ENCODE data around the gene PPP1R14D. TPM values are rescaled to one million over a fixed set of nuclear protein-coding genes. Genes with fewer than 3 reads are reported as not detected.

The PPP1R14D gene
- total RNA-seq, 1 experiment from 2014 or later, result not detected

- peaks cover 2% of the 10 kb centered on the region; the same call in 1 of the 2 replicates for H3K4me1 ChIP-seq (ENCODE audit: insufficient read depth, low read length)
- Mint-ChIP-seq H3K27me3 (ENCODE audit: low read depth) (no peaks in the 10 kb centered on the region; the same call in 1 of the 2 replicates), H3K36me3 (ENCODE audit: insufficient read depth in 1 of 3, low read depth in 3 of 3) (peaks cover 0 to 2% (median 0%) of the 10 kb centered on the region in 3 experiments; a peak in 1 of 7 replicates), H3K4me1 (peaks cover 9% of the 10 kb centered on the region in 2 experiments), H3K27ac (peak overlapping the region; percentile 70 to 94 (median 81); a peak in 5 of 7 replicates), H3K9me3 (no peaks in the 10 kb centered on the region), H3K4me3 (0 out of 5 replicates have a peak overlapping the region, but pooled peaks of 1 of the 2 experiments have one; percentile 38)
- H2BK15ac ChIP-seq (ENCODE audit: low read depth, low read length), result no peak overlapping the region
- H4K5ac ChIP-seq (ENCODE audit: insufficient read length, low read depth, low read length), result no peak overlapping the region
- H2AK5ac ChIP-seq (ENCODE audit: insufficient read length, low read length), result no peak overlapping the region
- no peaks in the 10 kb centered on the region for H3K27me3 ChIP-seq (ENCODE audit: insufficient read depth, low read length)
- no CpG with 5 or more reads among the region's 2 CpGs for WGBS (ENCODE audit: extremely low coverage, insufficient read length, low lambda C conversion rate)
- H3K27ac ChIP-seq (ENCODE audit: insufficient read length, low read depth, low read length), result no peak overlapping the region
- no peaks in the 10 kb centered on the region for H3K79me2 ChIP-seq (ENCODE audit: insufficient read depth, low read length)
- H3K9ac ChIP-seq (ENCODE audit: extremely low read depth, insufficient read length, low read length), result no peak overlapping the region
- H3K14ac ChIP-seq (ENCODE audit: insufficient read depth, low read length), result no peak overlapping the region
- no peaks in the 10 kb centered on the region for H4K20me1 ChIP-seq (ENCODE audit: control insufficient read depth, insufficient read depth, insufficient read length)
- no peak overlapping the region for H2BK5ac ChIP-seq (ENCODE audit: insufficient read length, low read length)
- TF ChIP-seq, protein P1, sequence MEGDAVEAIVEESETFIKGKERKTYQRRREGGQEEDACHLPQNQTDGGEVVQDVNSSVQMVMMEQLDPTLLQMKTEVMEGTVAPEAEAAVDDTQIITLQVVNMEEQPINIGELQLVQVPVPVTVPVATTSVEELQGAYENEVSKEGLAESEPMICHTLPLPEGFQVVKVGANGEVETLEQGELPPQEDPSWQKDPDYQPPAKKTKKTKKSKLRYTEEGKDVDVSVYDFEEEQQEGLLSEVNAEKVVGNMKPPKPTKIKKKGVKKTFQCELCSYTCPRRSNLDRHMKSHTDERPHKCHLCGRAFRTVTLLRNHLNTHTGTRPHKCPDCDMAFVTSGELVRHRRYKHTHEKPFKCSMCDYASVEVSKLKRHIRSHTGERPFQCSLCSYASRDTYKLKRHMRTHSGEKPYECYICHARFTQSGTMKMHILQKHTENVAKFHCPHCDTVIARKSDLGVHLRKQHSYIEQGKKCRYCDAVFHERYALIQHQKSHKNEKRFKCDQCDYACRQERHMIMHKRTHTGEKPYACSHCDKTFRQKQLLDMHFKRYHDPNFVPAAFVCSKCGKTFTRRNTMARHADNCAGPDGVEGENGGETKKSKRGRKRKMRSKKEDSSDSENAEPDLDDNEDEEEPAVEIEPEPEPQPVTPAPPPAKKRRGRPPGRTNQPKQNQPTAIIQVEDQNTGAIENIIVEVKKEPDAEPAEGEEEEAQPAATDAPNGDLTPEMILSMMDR (conservative IDR thresholded peaks at IDR 0.05), result no peak
- H2BK20ac ChIP-seq (ENCODE audit: low read depth, low read length, poor library complexity, severe bottlenecking), result no peak overlapping the region
- no peak overlapping the region for H2BK12ac ChIP-seq (ENCODE audit: insufficient read length, low read depth, low read length)
- H2BK120ac ChIP-seq (ENCODE audit: low read depth, low read length, poor library complexity, severe bottlenecking), result no peak overlapping the region
- peak; percentile 50 for DNase-seq
- H3K23ac ChIP-seq (ENCODE audit: insufficient read length, low read depth, low read length), result no peak overlapping the region
- no peaks in the 10 kb centered on the region for H3K9me3 ChIP-seq (ENCODE audit: control insufficient read depth, low read depth, low read length)
- H3K23me2 ChIP-seq (ENCODE audit: insufficient read length, low read depth, low read length, poor library complexity, severe bottlenecking), result no peaks in the 10 kb centered on the region
- H3T11ph ChIP-seq (ENCODE audit: low read length), result no peak overlapping the region
- H3K56ac ChIP-seq (ENCODE audit: insufficient read length, low read depth, low read length), result no peak overlapping the region
- H3K18ac ChIP-seq (ENCODE audit: insufficient read length, low read depth, low read length), result no peak overlapping the region
- H4K91ac ChIP-seq (ENCODE audit: insufficient read length, low read depth, low read length), result no peak overlapping the region
- no peak overlapping the region for H3K4ac ChIP-seq (ENCODE audit: low read depth, low read length)
- no peak overlapping the region for H4K8ac ChIP-seq (replicated peaks; ENCODE audit: insufficient read length, low read depth, low read length)
- H3K79me1 ChIP-seq (ENCODE audit: insufficient read depth, low read depth, low read length, poor library complexity, severe bottlenecking), result no peaks in the 10 kb centered on the region
- H2AFZ ChIP-seq (ENCODE audit: low read length), result no peak overlapping the region
- no peak overlapping the region for H3K4me2 ChIP-seq (ENCODE audit: insufficient read depth, insufficient read length, low read length)
Observed at GRCh38 chr15:40830884-40831283, 2.4 kb upstream of the PPP1R14D start.

Data from H9 (cell line).